Stimulated activated CD4-positive, alpha-beta T cell treated with anti-CD3 and anti-CD28 coated beads, Interleukin-12 subunit alpha, Interleukin-12 subunit beta, amount 100 ng/mL, for 48 hours (primary cell): ENCODE measurements around the gene CSNK1A1.
"Not testable (repeated sequence)": the region's sequence is repeated elsewhere in the genome, so short reads cannot be mapped to it uniquely, and the experiment has no call there.

Source experiments
- DNase-seq, 3 donors: peaks; one replicate each; pipeline ENCODE4 v3.0.0-alpha.2; 2020; ENCODE audit warnings: low read depth in 2 of 3, low spot score in 1 of 3

Gene CSNK1A1

GRCh38 chr5:149572576-149573231, 21.5 kb upstream of the CSNK1A1 start:
- DNase-seq, result no peak

DNA sequence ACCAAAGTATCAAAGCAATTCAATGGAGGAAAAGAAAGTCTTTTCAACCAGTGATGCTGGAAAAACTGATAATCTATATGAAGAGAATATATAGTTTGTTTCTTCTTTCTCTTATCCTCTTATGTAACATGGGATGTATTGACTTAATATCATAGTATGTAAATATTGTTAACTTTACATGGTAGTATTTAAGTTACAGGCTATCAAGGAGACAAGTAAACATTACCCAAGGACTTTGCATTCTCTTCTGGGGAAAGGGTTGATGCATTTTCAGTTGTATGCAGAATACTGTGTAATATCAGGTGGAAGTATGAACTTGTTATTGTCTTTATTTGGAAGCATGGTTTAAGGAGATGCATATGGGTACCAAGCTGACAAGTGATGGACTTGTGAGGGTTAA, 20.9 kb upstream of the CSNK1A1 start:
- no peak for DNase-seq

DNA sequence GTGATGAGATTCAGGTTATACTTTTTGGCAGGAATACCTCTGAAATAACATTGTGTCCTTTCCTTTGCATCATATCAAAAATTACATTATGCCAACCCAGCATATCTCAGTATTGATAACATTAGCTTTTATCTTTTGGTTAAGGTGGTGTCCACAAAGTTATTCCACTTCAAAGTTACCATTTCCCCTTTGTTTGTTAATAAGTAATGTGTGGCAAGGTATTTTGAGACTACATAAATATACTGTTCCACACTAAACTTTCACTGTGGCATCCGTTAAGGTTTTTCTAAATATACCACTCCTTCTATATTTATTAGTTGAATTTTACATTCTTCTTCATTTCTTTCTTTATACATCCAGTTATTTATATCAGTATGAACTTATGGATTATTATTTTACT, 16.0 kb upstream of the CSNK1A1 start:
- DNase-seq, result no peak

GRCh38 chr5:149564542-149565140, 13.4 kb upstream of the CSNK1A1 start:
- peak in 1 of 3 donors; percentile 27 for DNase-seq

- DNase-seq, result no peak
Measured at GRCh38 chr5:149563466-149563865, 12.2 kb upstream of the CSNK1A1 start.

GRCh38 chr5:149561848-149562247, 10.6 kb upstream of the CSNK1A1 start:
- DNase-seq, result peak in 1 of 3 donors; percentile 27

- DNase-seq, result no peak
Measured at GRCh38 chr5:149559706-149560105, 8.5 kb upstream of the CSNK1A1 start.

DNA sequence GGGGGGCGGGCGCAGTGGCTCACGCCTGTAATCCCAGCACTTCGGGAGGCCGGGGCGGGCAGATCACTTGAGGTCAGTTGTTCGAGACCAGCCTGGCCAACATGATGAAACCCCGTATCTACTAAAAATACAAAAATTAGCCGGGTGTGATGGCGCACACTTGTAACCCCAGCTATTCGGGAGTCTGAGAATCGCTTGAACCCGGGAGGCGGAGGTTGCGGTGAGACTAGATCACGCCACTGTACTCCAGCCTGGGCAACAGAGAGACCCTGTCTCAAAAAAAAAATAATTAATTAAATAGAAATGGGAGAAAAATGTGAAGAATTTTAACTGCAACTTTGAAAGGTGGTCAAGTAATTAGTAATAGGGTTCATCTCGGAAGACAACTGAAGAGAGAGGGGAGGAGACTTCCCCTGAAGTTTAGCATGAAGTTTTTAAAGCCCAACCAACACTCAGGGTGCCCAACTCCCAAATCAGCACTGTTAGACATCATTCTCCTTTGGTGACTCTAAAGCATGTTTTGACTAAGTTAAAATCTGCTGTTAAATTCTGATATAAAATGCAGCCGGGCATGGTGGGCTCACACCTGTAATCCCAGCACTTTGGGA, 1.4 kb upstream of the CSNK1A1 start:
- DNase-seq, result no peak

- no peak for DNase-seq
Measured at GRCh38 chr5:149552038-149552494, 827 bp upstream of the CSNK1A1 start.

DNA sequence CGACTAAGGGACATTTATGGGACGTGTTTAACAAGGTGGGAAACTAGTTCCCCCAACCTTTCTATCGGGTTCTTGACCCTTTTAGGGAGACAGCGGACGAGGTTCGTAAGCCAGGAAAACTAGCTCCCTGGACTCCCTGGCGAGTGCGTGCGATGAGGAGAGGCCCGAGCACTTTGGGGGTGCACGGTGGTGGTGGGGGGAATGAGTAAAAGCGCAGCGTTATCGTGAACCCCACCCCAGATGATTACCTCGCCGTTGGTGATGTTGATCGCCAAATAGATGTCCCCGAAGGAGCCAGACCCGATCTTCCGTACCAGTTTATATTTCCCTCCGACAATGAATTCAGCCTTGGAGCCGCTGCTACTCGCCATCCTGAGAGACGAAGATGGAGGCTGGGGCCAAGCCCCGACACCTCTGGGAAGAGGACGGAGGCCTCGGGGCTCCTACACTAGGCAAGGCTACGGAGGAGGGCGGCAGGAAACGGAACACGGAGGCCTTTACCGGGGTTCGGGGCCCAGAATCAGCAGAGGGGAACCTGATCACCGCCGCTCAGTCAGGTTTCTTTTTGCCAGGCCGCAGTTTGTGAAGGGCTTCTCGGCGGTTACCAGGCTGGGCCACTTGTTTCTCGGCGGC, 529 bp downstream of the CSNK1A1 start:
- DNase-seq, result peak in 1 of 3 donors; percentile 8

DNA sequence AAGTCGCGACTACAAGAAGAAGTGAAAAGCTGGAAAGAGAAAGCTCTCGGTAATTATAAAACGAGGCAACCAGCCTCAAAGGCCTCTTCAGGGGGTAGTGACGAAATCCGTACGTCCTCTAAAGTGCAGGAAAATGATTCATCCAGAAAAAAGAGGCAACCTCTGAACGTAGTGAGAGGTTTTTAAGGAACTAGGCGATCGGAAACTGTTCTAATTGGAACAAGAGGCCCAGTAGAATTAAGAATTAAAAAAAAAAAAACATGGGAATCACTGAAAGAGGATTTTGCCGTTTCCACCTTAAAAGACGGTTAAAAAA, 1.0 kb downstream of the CSNK1A1 start:
- DNase-seq, result peak in 1 of 3 donors; percentile 13

GRCh38 chr5:149549461-149550267, 1.6 kb downstream of the CSNK1A1 start:
- DNase-seq, result peak in 1 of 3 donors; percentile 31

- no peak for DNase-seq
Measured at GRCh38 chr5:149546974-149547373, 4.3 kb downstream of the CSNK1A1 start.

DNA sequence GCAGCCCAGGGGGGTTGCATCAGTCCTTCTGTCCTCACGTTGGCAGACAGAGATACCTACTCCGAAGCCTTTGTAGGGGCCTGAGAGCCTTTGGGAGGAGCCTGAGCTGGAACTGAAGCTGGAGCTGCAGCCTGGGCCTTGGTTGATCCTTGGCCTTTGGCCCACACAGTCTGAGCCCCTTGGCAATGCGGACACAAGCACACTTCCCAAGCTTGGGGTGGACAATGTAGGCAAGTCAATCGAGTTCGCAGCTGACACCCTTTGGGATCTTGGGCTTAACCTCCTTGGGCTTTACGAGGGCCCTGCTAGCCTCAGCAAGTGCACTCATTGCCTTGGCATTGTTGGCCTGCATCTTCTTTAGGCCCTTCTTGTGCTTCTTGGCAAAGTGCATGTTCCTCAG, 5.9 kb downstream of the CSNK1A1 start:
- DNase-seq, result no peak

DNA sequence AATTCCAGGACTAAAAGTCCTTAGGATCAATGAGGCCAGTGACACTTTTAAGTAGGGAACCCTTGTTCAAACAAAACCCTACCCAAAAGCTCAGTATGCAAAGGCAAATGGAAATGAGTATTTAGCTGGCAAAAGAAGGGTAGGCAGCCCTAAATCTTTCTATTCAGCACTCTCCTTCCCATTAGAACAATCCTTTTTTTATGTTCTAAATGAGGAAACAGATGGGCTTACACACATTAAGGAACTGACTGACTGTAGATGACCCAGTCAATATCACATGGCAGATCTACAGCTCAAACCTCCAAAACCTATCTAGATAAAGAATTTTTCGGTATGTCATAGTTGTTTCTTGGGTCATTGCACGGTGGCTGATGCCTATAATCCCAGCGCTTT, 7.2 kb downstream of the CSNK1A1 start:
- no peak for DNase-seq

GRCh38 chr5:149543361-149544027, 7.7 kb downstream of the CSNK1A1 start:
- DNase-seq, result no peak

DNA sequence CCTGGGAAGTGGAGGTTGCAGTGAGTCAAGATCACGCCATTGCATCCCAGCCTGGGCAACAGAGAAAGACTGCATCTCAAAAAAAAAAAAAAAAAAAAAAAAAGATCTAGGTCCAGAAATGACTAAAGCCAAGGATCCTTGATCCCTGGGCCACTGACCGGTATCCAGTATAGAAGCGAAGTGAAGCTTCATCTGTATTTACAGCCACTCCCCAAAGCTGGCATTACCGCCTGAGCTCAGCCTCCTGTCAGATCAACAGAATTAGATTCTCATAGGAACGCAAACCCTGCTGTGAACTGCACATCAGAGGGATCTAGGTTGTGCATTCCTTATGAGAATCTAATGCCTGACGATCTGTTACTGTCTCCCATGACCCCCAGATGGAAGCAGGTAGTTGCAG, 9.3 kb downstream of the CSNK1A1 start:
- DNase-seq, result no peak

- no peak for DNase-seq
Measured at GRCh38 chr5:149540089-149540488, 11.2 kb downstream of the CSNK1A1 start.

- DNase-seq, result no peak
Measured at GRCh38 chr5:149537374-149537975, 13.8 kb downstream of the CSNK1A1 start.

GRCh38 chr5:149535787-149536186, 15.5 kb downstream of the CSNK1A1 start:
- not testable (repeated sequence) for DNase-seq
